C4-2B (cell line): ENCODE data around the gene PDIA3.

Source experiments
- CTCF ChIP-seq: fragments of 450-650 bp; conservative IDR thresholded peaks from 2 replicates; pipeline ENCODE4 v1.5.1; 2017; ENCODE audit warnings: mild to moderate bottlenecking
- ZFX ChIP-seq: fragments of 450-650 bp; IDR thresholded peaks from 2 replicates; pipeline ENCODE4 v1.6.1; 2017

GRCh38 chr15:43796566-43796965 is 50.3 kb downstream of the PDIA3 start:
- TF ChIP-seq CTCF (no peak), ZFX (no peak)
